Measurements from ENCODE around the gene DGKA.
"Not testable (repeated sequence)": the region's sequence is repeated elsewhere in the genome, so short reads cannot be mapped to it uniquely, and the experiment has no call there.

Gene DGKA

DNA sequence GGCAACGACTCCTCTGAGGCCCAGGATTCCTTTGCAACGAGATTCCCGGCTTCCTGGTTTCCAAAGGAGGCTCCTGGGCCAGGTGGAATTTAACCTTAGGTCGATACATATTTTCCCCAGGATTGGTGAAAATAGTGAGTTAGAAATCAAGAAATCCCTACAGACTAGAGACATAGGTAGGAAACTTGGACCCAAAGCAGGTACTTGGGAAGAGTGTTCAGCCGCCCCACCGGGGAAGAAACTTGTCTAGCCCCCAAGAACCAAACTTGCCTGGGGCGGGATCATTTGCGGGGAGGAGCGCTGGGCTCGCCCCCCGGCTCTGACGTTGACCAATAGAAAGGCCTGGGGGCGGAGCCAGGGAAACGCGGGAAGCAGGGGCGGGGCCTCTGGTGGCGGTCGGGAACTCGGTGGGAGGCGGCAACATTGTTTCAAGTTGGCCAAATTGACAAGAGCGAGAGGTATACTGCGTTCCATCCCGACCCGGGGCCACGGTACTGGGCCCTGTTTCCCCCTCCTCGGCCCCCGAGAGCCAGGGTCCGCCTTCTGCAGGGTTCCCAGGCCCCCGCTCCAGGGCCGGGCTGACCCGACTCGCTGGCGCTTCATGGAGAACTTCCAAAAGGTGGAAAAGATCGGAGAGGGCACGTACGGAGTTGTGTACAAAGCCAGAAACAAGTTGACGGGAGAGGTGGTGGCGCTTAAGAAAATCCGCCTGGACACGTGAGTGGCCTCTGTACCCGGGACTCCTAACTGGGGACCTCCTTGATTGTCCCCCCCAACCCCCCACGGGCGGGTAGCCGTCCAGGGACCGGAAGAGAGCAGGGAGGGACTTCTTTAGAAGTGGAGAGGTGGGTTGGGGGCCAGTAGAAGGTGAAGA lies 35.7 kb downstream of the DGKA start, which contains the start of gene CDK2:
TSS of gene CDK2 (plus strand) at position 423 of the 874 bp plus-strand sequence. CDS start at position 602, 179 bp downstream.
- DNase-seq (ENCODE audit: low read depth in 2 of 2, low spot score in 1 of 2): peak; percentile 82 to 83

DNA sequence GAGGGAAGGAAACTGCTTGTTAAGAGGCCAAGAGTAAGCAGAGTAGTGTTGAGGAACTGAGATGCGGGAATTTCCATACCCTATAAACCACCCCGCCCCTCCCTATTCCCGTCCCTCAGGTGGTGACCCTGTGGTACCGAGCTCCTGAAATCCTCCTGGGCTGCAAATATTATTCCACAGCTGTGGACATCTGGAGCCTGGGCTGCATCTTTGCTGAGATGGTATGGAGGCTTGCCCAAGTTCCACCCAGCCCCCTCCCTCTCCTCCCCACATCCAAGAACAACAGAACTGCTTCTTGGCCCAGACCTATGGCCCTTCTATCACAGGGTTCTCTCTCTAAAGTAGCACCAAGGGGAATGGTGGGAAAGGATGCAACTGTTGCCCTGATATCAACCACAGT lies 38.4 kb downstream of the DGKA start:
- DNase-seq (ENCODE audit: low read depth in 2 of 2, low spot score in 1 of 2): no peak

DNA sequence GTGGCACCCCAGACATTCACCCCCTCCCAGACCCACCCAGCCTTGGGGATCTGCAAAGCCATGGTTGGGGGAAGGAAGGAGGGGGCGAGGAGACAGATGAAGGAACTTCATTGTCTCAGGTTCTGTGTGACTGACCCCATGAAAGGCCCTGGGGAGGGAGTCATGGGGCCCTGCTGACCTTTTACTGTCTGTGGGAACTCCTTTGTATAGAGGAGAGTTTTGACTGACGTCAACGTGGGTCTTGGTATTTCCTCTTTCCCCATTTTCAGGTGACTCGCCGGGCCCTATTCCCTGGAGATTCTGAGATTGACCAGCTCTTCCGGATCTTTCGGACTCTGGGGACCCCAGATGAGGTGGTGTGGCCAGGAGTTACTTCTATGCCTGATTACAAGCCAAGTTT lies 39.8 kb downstream of the DGKA start:
- DNase-seq (ENCODE audit: low read depth in 2 of 2, low spot score in 1 of 2): no peak

DNA sequence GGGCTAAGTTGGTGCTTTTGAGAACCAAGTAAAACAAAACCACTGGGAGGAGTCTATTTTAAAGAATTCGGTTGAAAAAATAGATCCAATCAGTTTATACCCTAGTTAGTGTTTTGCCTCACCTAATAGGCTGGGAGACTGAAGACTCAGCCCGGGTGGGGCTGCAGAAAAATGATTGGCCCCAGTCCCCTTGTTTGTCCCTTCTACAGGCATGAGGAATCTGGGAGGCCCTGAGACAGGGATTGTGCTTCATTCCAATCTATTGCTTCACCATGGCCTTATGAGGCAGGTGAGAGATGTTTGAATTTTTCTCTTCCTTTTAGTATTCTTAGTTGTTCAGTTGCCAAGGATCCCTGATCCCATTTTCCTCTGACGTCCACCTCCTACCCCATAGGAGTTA lies 41.1 kb downstream of the DGKA start:
- DNase-seq (ENCODE audit: low read depth in 2 of 2, low spot score in 1 of 2): no peak

DNA sequence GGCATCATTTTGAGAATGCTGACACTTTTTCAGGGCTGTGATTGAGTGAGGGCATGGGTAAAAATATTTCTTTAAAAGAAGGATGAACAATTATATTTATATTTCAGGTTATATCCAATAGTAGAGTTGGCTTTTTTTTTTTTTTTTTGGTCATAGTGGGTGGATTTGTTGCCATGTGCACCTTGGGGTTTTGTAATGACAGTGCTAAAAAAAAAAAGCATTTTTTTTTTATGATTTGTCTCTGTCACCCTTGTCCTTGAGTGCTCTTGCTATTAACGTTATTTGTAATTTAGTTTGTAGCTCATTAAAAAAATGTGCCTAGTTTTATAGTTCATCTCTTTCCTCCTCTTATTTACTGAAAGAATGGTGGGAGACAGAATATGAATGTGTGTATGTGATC lies 41.5 kb downstream of the DGKA start:
- DNase-seq (ENCODE audit: low read depth in 2 of 2, low spot score in 1 of 2): no peak

DNA sequence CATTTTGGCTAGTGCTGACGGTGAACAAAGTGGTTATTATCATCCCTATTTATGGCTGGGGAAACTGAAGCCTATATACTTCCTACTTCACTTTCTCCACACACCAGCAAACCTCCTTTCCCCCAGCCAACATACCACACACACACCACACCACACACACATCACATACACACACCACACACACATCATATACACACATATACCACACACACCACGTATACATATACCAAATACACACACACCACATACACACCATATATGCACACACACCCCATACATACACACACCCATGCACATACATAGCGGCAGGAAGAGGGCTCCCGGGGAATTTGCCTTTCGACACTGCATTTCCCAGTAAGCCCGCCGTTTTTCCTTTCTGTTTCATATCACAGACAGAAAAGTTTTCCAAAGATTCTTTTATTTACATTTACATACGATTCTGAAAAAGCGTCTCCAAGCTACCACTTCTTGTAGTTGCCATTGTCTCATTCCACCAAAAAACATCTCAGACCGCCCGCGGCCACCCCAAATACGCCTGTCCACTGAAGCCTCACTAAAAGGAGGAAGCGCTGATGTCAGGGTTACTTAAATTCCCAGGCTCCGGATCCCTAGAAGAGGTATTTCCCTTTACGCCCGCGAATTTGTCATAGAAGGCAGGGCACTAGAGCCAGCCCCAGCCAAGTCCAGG lies 42.1 kb downstream of the DGKA start:
- DNase-seq (ENCODE audit: low read depth in 2 of 2, low spot score in 1 of 2): no peak

DNA sequence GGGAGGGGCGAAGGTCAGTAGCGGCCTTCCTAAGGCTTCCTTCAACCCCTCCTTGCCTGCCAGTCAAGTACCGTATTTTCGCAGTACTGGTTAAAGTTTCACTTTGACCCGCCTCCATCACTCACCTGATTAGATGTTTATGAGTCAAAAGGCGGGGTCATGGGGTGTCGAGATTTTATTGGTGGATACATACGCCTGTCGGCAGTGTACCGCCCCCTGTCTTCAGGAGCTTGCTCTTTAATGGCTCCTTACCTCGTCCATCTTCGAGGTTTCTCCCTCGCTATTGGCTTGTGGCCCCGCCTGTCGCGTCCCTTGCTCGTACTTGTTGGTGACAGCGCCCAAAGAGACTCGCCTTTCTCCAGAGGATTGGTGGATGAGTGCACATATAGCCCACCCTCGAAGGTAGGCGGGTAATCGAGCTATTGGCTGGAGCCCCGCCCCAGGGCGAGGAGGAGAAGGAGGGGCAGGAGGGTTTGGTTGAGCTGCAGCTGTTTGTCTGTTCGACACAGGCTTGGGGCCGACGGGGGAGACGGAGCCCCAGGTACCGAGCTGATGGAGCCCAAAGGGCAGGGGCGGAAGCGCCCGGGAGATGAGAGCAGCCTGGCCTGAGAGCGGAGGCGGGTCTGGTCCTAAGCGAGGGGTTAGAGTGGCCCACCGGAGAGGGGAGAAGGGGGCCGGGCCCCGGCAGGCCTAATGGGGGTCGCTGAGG lies 42.8 kb downstream of the DGKA start, which contains the start of gene RAB5B:
TSS of gene RAB5B (plus strand) at position 480 of the 709 bp plus-strand sequence. CDS start 12,883 bp downstream, outside the sequence.
- DNase-seq (ENCODE audit: low read depth in 2 of 2, low spot score in 1 of 2): peak; percentile 94 to 97

DNA sequence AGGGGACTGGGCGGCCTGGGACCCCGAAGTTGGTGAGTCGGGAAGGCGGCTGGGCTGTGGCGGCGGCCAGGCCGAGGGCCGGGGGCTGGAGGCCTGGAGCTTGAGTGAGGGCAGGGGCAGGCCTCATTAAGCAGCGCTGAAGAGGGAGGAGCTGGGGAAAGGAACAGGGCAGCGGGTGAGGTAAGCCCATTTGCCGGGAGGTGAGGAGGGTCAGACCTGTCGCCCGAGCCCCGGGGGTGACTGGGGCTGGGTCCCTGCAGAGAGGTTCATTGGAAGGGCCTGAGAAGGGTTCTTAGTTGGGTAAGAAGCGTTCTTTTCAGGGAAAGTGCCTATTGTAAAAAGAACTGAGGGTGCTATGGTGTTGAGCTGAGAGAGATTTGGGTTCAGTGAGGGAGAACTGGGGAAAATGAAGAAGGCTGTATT lies 43.4 kb downstream of the DGKA start:
- no peak for DNase-seq (ENCODE audit: low read depth in 2 of 2, low spot score in 1 of 2)

DNA sequence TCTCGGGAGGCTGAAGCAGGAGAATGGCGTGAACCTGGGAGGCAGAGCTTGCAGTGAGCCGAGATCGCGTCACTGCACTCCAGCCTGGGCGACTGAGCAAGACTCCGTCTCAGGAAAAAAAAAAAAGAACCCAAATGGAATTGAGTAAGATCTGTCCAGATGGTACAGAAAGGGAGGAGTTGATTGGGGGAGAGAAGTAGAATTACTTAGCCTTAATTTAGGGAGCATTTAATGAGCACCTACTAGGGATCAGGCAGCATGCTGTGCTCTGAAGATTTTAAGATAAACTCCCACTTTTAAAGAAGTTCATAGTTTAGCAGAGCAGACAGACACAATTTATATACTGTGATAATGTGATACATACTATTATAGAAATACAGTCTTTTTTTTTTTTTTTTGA lies 47.4 kb downstream of the DGKA start:
- DNase-seq (ENCODE audit: low read depth in 2 of 2, low spot score in 1 of 2): no peak

DNA sequence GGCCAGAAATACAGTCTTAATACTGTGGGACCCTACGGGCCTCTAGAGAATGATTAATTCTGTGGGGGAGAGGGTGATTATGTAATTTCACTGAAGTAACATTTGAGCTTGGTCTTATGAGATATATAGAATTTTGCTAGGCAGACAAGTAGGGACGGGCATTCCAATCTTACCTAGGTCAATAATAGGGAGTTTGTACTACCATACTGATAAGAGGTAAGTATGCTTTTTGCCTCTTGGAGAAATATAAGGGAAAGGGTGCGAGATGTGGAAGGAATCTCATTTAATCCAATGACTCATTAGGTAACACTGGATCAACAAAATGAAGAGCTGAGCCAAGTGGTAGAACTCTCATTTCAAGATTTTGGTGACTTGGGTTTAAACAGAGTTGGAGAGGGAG lies 48.1 kb downstream of the DGKA start:
- no peak for DNase-seq (ENCODE audit: low read depth in 2 of 2, low spot score in 1 of 2)

DNA sequence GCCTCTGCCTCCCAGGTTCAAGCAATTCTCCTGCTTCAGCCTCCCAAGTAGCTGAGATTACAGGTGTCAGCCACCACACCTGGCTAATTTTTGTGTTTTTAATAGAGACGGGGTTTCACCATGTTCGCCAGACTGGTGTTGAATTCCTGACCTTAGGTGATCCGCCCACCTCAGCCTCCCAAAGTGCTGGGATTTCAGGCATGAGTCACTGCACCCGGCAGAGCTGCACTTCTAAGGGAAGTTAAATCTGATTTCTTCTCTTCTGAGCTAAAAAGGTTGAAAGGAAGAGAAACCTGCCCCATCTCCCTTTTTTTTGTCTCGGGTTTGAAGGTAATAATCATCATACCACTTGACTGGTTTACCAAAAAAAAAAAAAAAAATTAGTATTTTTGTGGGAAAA lies 50.9 kb downstream of the DGKA start:
- not testable (repeated sequence) for DNase-seq (ENCODE audit: low read depth in 2 of 2, low spot score in 1 of 2)

DNA sequence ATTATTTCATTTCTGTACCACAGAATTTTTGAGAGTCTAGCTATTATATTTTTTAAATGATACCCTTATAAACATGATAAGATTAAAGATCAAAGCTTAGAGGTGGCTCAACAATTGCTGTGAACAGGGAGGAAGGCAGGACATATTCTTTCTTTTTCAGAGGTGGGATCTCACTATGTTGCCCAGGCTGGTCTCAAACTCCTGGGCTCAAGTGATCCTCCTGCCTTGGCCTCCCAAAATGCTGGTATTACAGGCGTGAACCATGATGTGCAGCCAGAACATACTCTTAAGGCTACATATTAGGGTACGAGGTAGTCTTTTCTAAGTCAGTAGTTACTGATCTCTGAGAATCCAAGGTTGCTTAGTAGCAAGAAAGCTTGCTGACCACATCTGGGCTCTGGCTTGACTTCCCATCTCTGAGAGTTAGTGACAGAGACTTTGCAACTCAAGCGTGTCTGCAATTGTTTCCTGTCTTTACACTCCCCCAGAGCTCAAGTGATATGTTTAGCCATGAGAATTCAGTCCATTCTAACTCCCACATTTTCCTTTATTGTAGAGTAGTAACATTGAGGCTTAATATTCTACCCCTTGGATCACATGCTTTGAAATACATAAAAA lies 51.5 kb downstream of the DGKA start:
- DNase-seq (ENCODE audit: low read depth in 2 of 2, low spot score in 1 of 2): no peak

DNA sequence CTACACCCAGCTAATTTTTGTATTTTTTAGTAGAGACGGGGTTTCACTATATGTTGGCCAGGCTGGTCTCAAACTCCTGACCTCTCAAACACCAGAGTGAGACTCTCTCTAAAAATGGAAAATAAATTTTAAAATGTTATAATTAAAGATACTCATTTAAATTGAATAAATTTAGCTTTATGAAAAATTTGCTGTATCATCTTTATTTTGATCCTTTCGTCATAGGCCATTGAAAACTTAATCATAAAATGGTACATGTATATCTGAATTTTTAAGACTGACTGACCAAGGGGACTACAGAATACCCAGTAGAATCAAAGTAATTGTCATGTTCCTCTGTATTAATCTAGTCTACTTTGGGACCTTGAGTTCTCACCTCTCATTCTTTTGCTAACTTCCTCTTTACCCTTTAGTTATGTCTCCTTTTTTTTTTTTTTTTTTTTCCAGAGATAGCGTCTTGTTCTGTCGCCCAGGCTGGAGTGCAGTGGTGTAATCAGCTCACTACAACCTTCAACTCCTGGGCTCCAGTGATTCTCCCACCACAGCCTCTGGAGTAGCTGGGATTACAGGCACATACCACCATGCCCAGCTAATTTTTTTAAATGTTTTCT lies 52.4 kb downstream of the DGKA start:
- no peak for DNase-seq (ENCODE audit: low read depth in 2 of 2, low spot score in 1 of 2)

DNA sequence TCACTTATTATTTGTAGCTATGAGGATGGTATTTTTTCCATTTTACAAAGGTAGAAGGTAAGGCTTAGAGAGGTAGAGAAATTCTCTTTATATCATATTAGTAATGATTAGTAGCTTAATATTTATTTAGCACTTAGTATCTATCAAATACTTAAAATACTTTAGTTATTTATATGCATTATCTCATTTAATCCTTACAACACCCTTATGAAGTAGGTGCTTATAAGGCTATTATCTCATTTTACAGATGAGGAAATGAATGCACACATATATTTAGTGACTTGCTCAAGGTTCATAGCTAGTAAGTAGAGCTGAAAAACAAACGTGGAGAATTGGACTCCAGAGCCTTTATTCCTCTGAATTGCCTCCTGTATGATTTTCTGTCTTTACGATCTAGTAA lies 53.9 kb downstream of the DGKA start:
- DNase-seq (ENCODE audit: low read depth in 2 of 2, low spot score in 1 of 2): no peak

DNA sequence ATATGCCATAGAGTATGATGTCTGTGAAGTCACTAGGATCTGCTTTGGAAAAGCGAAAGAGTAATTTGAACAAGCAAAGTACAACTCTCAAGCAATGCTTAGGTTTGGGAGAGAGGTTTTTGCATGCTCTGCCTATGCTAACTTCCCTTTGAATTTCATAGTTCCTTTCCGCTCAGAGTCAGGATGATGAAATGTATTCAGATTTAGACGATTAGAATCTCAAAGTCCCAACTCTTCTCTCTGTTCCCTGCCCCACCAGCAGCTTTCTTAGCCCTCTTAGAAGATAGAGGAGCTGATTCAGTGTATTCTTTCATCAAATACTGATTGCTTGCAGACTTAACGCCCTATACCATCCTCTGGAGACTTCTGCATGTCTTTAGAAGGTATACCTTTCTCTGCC lies 54.4 kb downstream of the DGKA start:
- no peak for DNase-seq (ENCODE audit: low read depth in 2 of 2, low spot score in 1 of 2)

DNA sequence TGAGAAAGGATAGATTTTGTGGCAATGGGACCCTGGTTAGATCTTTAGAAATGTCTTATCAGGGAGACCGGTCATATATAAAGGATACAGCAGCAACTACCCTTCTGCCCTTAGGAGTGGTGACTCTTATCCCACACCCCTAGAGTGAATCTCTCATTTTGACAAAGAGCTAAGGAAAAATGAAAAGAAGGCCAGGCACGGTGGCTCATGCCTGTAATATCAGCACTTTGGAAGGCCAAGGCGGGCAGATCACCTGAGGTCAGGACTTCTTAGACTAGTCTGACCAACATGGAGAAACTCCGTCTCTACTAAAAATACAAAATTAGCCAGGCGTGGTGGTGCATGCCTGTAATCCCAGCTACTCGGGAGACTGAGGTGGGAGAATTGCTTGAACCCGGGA lies 55.0 kb downstream of the DGKA start:
- DNase-seq (ENCODE audit: low read depth in 2 of 2, low spot score in 1 of 2): not testable (repeated sequence)

DNA sequence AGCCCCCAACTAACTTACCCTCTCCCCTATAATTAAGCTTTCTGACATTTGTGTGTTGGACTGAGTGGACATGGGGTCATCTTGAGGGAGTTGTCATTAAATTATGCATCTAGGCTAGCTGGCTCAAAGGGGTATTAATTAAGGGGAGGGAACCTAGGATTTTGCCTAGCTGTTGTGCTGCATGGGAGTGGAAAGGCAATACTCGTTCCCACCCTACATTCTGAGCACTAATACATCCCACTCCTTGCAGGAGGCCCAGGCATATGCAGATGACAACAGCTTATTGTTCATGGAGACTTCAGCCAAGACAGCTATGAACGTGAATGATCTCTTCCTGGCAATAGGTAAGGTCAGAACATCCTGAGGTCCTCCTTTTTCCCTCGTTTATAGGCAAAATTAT lies 60.1 kb downstream of the DGKA start:
- DNase-seq (ENCODE audit: low read depth in 2 of 2, low spot score in 1 of 2): no peak

DNA sequence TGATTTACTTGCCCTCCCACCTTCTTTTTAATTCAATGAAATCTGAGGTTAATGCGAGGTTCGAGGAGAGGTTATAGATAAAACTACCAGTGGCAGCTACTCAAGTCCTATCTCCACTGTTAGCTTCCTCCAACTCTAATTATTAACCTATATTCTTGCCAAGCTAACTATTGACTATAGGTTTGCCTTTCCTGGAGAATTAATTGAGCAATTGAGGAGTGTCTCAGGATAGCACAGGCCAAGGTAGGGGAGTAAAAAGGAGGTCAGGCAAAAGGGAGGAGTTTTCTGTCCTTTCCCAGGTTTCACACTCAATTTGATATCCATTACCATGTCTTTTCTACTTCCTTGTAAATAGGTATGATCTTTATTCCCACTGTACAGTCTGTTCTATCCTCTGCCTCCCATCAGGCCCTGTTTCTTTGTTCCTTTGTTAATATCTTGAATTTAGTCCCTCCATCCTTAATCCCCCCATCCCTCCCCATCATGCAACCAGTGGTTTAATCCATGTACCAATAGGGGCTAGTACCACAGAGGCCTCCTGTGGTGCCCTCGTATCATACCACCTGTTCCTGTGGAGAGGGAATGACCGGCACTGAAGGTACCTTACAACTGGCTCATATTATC lies 62.4 kb downstream of the DGKA start:
- no peak for DNase-seq (ENCODE audit: low read depth in 2 of 2, low spot score in 1 of 2)

DNA sequence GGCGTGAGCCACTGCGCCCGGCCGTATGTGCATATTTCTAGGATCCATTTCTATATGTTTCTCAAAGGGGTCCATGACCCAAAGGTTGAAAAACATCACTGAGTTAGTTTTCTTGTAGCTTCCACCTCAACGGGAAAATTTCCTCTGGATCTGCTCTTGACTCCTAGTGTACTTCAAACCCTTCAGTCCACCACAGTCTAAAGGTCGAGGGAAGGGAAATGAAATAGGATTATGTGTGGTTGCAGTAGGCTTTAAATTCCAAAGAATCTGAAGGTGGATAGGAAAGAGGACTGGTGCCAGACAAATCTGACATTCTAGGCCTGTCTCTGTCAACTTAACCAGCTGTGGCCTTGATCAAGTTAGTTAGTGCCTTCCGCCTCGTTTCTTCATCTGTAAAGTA lies 64.4 kb downstream of the DGKA start:
- no peak for DNase-seq (ENCODE audit: low read depth in 2 of 2, low spot score in 1 of 2)

DNA sequence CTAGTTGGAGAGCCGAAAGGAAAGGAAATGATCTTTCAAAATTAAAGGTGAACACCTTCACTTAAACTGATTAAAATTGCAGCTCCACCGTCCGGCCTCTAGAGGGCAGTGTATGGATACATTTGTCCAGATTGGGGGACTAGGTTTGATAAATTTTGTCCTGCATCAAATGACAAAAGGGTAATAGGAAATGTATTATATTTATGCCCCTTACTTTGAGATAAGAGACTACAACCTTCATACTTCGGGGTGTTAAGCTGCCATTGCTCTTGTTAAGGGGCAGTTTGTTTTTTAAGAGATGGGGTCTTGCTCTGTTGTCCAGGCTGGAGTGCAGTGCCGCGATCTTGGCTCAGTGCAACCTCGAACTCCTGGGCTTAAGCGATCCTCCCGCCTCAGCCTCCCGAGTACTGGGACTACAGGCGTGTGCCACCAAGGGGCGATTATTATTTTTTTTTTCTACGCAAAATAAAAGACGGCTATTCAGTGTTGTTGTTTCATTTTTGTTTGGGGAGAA lies 65.3 kb downstream of the DGKA start:
- peak; percentile 29 to 40 for DNase-seq (ENCODE audit: low read depth in 2 of 2, low spot score in 1 of 2)
